ENCODE data around the gene PEX19. TPM values are rescaled to one million over a fixed set of nuclear protein-coding genes. Genes with fewer than 3 reads are reported as not detected.

PEX19 gene
- 16.9 to 27.0 TPM (median 25.1 TPM) in 5 replicates for total RNA-seq (2022; extraction: Qiagen RNA extraction; ENCODE audit: low read depth)

GRCh38 chr1:160284782-160285344 lies at the start of gene PEX19:
Gene PEX19, minus strand, starts transcription at chr1:160285133. Its CDS starts 9 bp downstream, at chr1:160285124.

GRCh38 chr1:160261893-160262794 lies 22.8 kb downstream of the PEX19 start, which contains the start of gene DCAF8:
Gene DCAF8, minus strand, starts transcription at chr1:160262549. Its CDS starts 18,541 bp downstream, at chr1:160244008.

Other genes with a start within 250 kb of the PEX19 start
- gene KCNJ10, start 215.0 kb downstream of the PEX19 start, total RNA-seq (2022; extraction: Qiagen RNA extraction; ENCODE audit: low read depth), result not detected in 5 replicates
- not detected in 5 replicates for gene KCNJ9, start 203.6 kb downstream of the PEX19 start, total RNA-seq (2022; extraction: Qiagen RNA extraction; ENCODE audit: low read depth)
- 3.7 to 10.6 TPM (median 9.2 TPM) in 5 replicates for gene IGSF8, start 186.5 kb downstream of the PEX19 start, total RNA-seq (2022; extraction: Qiagen RNA extraction; ENCODE audit: low read depth)
- gene ATP1A2, start 169.4 kb downstream of the PEX19 start, total RNA-seq (2022; extraction: Qiagen RNA extraction; ENCODE audit: low read depth), result 0.12 to 0.14 TPM (median 0.13 TPM) in 3 of 5 replicates, not detected in the others
- not detected in 5 replicates for gene ATP1A4, start 133.5 kb downstream of the PEX19 start, total RNA-seq (2022; extraction: Qiagen RNA extraction; ENCODE audit: low read depth)
- gene CASQ1, start 94.6 kb downstream of the PEX19 start, total RNA-seq (2022; extraction: Qiagen RNA extraction; ENCODE audit: low read depth), result not detected in 5 replicates
- 180 to 206 TPM (median 191 TPM) in 5 replicates for gene PEA15, start 79.7 kb downstream of the PEX19 start, total RNA-seq (2022; extraction: Qiagen RNA extraction; ENCODE audit: low read depth)
- gene DCAF8, start 22.6 kb downstream of the PEX19 start, total RNA-seq (2022; extraction: Qiagen RNA extraction; ENCODE audit: low read depth), result 42.4 to 57.7 TPM (median 47.0 TPM) in 5 replicates
- 76.9 to 94.9 TPM (median 83.2 TPM) in 5 replicates for gene COPA, start 58.1 kb upstream of the PEX19 start, total RNA-seq (2022; extraction: Qiagen RNA extraction; ENCODE audit: low read depth)
- 40.2 to 51.7 TPM (median 46.3 TPM) in 5 replicates for gene NCSTN, start 58.2 kb upstream of the PEX19 start, total RNA-seq (2022; extraction: Qiagen RNA extraction; ENCODE audit: low read depth)
- 0.34 to 0.79 TPM (median 0.47 TPM) in 5 replicates for gene NHLH1, start 81.9 kb upstream of the PEX19 start, total RNA-seq (2022; extraction: Qiagen RNA extraction; ENCODE audit: low read depth)
- gene VANGL2, start 115.4 kb upstream of the PEX19 start, total RNA-seq (2022; extraction: Qiagen RNA extraction; ENCODE audit: low read depth), result 0.50 to 1.2 TPM (median 0.91 TPM) in 5 replicates
- not detected in 5 replicates for gene SLAMF6, start 238.1 kb upstream of the PEX19 start, total RNA-seq (2022; extraction: Qiagen RNA extraction; ENCODE audit: low read depth)

All from A549 treated with ZK216348 at 1 μM for 4 hours (cell line).